Neural progenitor cell (in vitro differentiated cells): ENCODE data around the gene BPIFB6.

ENCODE experiments used
- EZH2 ChIP-seq: fragments of 200-600 bp; sonication (generic); IDR thresholded peaks from 2 replicates; pipeline ENCODE4 v1.6.1; 2017; ENCODE audit warnings: antibody characterized with exemption, mild to moderate bottlenecking, moderate library complexity
- TF ChIP-seq, protein P1 (sequence below): fragments of 200-600 bp; sonication (generic); IDR thresholded peaks from 2 replicates; pipeline ENCODE4 v1.5.1; 2017; ENCODE audit warnings: antibody characterized with exemption, mild to moderate bottlenecking

DNA sequence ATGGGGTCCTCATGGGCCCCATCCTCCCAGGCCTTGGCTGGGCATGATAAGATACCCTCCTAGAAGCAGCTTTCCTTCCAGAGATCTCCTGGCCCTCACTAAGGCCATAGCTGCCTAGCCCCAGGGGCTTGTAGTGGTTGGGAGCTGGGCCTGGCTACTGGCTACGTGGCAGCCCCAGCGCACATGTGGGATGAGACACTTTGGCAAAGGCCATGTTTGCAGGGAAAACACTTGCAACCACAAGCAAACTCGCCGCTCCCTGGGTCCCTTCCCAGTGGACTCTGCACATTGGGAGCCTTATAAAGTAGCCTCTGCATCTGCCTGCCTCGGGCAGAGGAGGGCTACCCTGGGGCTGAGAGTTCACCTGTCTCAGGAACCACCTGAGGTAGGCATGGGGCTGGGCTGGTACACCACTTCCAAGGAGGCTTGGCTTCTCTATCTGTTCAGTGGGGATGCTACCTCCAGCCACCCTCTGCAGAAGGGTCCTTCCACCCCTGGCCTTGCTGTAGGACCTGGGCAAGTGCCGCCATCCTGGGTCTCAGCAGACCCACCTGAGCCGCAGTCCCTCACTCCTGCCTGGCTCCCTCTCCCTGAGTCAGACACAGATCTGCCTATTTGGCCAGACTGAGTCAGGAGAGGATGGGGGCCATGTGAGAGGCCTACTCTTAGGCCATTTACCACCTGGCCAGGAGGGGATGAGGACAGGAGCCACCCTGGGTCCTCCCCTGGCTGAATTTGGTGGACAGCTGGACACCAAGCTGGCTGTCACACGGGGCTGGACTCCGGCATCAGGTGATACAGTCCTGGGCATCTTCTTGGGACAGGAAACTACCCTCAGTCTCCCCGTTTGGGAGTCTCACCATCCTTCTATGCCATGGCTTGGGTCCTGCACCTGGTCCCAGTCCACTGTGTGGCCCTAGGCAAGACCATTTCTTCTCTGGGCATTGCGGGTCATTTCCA lies 23.8 kb upstream of the BPIFB6 start, which contains the start of gene BPIFB2:
- TF ChIP-seq EZH2 = no peak
- TF ChIP-seq, protein P1, sequence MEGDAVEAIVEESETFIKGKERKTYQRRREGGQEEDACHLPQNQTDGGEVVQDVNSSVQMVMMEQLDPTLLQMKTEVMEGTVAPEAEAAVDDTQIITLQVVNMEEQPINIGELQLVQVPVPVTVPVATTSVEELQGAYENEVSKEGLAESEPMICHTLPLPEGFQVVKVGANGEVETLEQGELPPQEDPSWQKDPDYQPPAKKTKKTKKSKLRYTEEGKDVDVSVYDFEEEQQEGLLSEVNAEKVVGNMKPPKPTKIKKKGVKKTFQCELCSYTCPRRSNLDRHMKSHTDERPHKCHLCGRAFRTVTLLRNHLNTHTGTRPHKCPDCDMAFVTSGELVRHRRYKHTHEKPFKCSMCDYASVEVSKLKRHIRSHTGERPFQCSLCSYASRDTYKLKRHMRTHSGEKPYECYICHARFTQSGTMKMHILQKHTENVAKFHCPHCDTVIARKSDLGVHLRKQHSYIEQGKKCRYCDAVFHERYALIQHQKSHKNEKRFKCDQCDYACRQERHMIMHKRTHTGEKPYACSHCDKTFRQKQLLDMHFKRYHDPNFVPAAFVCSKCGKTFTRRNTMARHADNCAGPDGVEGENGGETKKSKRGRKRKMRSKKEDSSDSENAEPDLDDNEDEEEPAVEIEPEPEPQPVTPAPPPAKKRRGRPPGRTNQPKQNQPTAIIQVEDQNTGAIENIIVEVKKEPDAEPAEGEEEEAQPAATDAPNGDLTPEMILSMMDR = no peak
